CD4-positive, alpha-beta T cell treated with Interleukin-6 for 4 hours (primary cell): ENCODE data around the gene FLT4.
"Not testable (repeated sequence)": the region's sequence is repeated elsewhere in the genome, so short reads cannot be mapped to it uniquely, and the experiment has no call there.

Source experiments
- DNase-seq: peaks from one replicate; pipeline ENCODE4 v3.0.0-alpha.2; 2020; ENCODE audit warnings: mixed read lengths

FLT4 gene

DNA sequence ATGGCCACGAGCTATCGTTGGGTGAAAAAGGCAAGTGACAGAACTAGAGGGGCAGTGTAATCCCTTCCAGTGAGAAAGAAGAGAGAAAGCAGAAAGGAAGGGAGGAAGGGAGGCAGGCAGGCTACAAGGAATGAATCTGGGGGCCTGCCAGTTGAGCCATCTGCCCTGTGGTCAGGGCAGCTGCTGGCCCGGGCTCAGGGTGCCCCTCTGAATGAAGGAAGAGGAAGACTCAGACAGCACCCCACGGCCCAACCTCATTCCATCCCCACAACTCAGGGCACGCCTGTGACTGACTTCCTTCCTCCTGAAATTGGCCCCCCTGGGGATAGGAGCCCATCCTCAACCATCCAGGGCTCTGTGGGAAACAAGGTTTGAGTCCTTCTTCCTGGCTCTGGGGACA lies 20.3 kb upstream of the FLT4 start:
- DNase-seq = no peak

DNA sequence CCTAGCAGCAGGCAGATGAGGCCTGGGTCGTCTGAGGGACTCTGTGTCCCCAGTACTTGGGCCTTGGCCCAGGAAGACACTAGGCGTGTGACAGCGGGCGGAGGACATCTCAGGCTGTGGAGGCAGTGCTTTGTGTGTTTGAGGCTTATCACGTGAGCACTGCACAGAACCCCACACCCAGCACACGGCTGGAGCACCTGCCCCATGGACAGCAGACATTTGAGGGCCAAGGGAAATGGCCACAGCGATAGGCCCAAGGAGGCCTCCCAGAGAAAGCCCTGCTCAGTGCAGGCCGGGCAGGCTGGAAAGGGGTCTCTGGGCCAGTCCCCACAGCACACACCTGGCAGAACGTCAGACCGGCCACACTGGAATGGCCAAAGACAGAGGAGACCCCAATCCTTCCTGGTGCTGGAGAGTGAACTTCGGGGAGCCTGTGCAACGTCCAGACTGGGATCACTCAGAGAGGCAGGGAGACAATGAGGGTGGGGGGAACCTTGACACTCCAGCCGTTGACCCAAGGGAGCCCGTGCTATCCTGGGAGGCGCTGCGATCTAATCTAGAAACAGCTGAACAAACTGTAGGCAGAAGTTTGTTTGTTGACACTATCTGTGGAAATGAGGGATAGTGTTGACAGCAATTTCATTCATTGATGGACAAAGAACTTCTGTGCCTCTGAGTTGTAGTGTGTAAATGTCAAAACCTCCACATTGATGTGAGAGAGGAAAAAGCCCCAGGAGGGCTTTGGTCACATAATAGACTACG lies 19.6 kb upstream of the FLT4 start:
- DNase-seq = no peak

GRCh38 chr5:180666812-180667211 lies 17.4 kb upstream of the FLT4 start:
- no peak for DNase-seq

DNA sequence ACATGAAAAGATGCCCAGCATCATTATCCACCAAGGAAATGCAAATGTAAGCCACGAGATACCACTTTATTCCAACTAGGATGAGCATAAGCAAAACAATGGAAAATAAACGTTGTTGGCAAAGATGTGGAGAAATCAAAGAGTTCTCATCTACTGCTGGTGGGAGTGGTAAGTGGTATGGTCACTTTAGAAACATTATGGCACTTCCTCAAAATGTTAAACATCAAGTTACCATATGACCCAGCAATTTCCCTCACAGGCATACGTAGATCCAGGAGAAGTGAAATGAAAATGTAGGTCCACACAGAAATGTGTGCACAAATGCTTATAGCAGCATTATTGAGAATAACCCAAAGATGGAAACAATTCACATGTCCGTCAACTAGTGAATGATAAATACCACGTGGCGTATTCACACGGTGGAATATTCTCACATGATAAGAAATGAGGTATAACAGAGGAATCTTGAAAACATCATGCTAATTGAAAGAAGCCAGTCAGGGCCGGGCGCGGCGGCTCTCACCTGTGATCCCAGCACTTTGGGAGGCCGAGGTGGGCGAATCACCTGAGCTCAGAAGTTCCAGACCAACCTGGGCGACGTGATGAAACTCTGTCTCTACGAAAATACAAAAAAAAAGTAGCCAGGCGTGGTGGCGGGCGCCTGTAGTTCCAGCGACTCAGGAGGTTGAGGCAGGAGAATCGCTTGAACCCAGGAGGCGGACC lies 16.4 kb upstream of the FLT4 start:
- DNase-seq = no peak

GRCh38 chr5:180658774-180659564 lies 9.6 kb upstream of the FLT4 start:
- no peak for DNase-seq

GRCh38 chr5:180655243-180655642 lies 5.8 kb upstream of the FLT4 start:
- not testable (repeated sequence) for DNase-seq

DNA sequence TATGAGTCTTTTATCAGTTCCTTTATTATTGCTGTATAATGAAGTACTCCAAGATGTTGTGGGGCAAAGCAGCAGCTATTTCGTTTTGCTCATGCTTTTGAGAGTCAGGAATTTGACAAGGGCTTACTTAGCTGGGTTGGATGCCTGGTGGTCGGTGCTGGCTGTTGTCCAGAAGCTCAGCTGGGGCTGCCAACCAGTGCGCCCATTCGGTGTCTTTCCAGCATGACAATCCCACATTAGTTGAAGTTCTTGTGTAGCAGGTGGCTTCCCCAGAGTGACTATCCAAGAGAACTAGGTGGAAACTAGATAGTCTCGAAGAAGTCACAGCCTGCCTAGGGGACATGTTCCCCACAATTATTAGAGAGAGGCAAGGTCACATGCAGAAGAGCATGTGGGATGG lies 3.4 kb upstream of the FLT4 start:
- DNase-seq = no peak

DNA sequence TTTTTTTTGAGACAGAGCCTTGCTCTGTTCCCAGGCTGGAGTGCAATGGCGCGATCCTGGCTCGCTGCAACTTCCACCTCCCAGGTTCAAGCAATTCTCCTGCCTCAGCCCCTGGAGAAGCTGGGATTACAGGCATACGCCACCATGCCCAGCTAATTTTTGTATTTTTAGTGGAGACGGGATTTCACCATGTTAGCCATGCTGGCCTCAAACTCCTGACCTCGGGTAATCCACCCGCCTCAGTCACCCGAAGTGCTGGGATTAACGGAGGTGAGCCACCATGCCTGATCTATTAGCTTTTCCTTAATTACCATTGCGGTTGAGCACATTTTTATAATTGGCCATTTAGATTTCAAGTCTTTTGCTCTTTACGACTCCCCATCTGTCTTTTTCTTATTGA lies 2.9 kb upstream of the FLT4 start:
- no peak for DNase-seq

GRCh38 chr5:180648658-180649296 lies 623 bp downstream of the FLT4 start:
- DNase-seq = peak; percentile 40

DNA sequence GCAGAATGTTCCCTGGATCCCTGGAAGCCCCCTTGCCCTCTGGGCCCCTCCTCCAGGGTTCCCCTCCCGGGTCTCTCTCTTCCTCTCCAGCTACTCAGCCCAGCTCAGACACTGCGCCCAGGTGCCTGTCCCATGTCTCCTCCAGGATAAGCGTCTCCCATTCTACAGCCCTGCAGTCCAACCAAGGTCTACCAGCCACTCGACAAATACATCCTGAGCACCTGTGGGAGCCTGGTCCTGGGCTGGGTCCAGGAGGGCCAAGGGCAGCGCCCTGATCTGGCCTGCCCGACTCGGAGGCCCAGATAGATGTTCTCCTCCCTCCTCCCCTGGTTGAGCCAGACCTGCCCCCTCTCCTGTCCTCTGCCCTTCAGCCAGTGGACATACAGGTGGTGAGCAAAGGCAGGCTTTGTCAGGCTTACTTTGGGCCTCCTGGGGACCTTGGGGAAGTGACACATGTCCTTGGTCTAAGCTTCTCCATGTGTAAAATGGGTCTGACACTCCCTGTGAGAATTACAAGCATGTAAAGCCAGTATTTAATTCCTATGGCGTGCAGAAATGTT lies 1.4 kb downstream of the FLT4 start:
- no peak for DNase-seq

DNA sequence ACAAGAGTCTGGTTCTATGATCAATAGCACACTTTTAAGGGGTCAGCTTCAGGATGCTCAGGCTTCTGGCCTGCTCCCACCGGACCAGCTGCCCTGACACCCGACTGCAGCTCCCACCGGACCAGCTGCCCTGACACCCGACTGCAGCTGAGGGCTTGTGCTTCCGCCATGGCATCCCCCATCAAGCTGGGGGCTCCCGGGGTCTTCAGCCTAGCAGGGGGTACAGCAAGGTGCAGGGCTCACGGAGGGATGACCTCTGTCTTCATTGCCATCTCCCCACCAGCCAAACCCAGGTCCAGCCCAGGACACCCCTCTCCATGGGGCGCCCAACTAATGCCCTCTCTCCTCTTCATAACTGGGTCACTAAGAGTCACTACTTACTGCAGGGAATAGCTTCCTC lies 1.9 kb downstream of the FLT4 start:
- no peak for DNase-seq

DNA sequence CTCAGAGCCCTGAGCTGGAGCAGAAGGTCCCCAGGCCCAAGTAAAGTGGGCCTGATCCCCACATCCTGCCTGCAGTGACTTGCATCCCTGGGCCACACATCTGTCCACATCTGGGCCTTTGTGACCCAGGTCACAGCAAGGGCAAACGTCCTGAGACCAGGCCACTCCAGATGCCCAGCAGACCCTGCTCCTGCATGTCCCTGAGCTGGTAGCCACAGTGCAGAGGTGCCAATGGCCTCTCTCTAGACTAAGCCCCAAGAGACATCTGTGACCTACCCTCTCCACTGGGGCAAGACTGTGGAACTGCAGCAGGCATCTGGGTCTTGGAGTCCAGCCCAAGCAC lies 2.5 kb downstream of the FLT4 start:
- DNase-seq = no peak

- DNase-seq = no peak
Measured at GRCh38 chr5:180646289-180646962, 3.0 kb downstream of the FLT4 start.

GRCh38 chr5:180645274-180646204 lies 3.9 kb downstream of the FLT4 start:
- no peak for DNase-seq

DNA sequence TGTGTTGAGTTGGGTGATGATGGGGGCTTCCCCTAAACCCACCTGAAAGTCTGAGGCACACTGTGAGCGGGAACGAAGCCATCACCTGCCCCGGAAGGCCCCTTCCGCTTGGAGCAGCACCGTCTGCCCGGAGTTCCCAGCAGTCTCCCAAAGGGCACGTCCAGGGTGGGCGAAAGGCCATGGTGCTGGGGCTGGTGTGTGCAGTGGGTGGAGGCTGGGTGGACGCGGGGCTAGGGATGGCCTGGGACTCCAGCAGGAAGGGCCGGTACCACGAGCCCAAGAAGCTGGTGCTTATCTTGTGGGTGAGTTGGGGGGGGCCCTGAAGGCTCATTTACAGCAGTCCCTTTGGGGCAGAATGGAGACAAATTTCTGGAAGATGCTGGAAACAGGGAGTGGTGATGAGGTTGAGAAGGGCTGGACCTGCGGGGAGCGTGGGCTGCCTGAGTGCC lies 4.6 kb downstream of the FLT4 start:
- no peak for DNase-seq

- no peak for DNase-seq
Measured at GRCh38 chr5:180644129-180644824, 5.1 kb downstream of the FLT4 start.

DNA sequence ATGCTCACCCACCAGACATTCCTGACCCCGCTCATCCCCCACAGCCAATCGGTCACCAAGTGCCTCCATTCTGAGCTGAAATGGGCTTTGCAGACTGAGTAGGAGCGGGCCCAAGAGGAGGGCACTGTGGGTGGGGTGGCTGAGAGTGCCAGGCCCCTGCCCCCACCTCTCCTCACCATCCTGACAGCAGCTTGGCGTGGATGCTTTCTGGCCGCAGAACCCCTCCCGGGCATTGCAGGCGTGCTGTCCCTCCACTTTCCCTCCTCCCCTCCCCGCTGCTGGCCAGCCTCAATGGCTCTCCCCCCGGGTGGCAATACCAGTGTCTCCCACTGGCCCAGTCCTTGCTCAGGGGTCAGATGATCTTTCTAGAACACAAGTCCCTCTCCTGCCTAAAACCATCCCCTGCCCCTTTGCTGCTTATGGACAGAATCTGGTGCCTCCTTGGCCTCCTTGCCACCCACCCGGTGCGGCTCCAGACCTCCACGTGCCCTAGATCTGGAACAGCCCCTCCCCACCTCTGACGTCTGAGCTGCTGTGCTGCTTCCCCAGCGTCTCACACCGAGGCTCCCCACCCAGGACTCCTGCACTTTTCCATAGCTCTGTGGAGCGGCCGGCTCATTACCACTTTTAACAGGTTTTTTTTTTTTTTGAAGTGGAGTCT lies 6.1 kb downstream of the FLT4 start:
- DNase-seq = no peak

DNA sequence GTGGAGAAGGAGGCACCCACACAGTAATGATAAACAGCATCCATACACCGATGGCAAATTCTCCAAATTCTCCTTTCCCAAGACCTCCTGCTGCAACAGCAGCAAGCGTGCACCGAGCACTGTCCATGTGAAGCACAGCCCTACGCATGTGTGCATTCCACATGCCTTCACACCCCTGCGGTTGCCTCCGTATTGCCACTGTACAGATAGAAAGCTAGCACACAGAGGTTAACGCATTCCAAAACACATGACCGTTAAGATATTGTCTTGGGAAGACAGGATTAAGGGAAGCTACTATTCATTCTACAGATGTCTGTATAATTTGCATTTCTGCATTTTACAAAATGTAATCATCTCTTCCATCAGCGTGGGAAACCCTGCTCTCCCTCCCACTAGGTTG lies 6.6 kb downstream of the FLT4 start:
- DNase-seq = no peak

DNA sequence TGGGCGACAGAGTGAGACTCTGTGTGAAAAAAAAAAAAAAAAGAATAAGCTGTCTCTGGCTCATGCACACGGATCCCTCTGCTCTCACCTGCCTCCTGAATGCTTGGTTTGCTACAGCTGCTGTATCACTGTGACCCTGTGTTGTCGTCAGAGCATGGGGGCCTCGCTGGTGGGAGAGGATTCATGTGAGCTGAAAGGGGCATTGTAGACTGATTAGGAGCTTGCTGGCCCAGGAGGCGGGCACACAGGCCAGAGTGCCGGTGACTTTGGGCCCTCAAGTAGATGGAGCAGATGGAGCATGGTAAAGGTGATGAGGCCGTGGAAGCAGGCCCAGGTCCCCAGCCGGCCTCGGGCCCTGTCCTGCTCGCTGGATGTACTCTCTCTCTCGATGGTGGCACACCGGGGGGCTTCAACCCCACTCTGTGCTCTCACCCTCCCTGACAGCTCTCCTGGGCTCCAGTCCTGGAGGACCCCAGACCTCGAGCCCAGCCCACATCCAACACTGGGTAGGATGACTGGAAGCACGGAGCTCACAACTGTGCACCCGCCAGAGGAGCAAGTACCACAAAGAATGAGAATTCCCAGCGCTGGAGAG lies 7.1 kb downstream of the FLT4 start:
- DNase-seq = no peak

DNA sequence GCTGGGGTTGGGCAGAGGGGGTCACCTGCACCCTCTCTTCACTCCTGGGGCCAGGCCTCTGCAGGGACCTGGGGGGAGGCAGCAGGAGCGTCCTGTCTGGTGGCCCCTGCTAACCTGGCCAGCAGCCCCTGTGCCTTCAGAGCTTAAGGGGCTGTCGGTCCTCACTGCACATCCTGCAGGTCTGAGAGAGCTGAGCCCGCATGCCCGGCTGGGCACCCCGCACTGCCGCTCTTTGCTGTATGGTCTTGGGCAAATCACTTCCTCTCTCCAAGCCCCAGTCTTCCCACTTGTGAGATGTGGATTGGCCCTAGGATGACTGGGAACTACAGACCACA lies 7.9 kb downstream of the FLT4 start:
- no peak for DNase-seq
